SK-N-SH (cell line): ENCODE results near the gene PCSK5. TPM values are rescaled to one million over a fixed set of nuclear protein-coding genes. Genes with fewer than 3 reads are reported as not detected.

Experiments used
- CTCF ChIA-PET: fragments of 300-600, 350-600 bp; formaldehyde crosslinking; extraction: SDS; loops from one replicate; lab custom pipeline; 2021; lab: Yijun Ruan, JAX
- POLR2A ChIA-PET: fragments of 350-600 bp; sonication (Branson Sonifier 250); formaldehyde crosslinking; extraction: SDS; loops from one replicate; lab custom pipeline; 2020; ENCODE audit warnings: antibody characterized with exemption, inconsistent platforms; lab: Yijun Ruan, JAX
- DNase-seq: peaks from one replicate; pipeline ENCODE4 v3.0.0; 2012
- H2AFZ ChIP-seq: fragments of 200-600 bp; sonication (generic); 2 replicates; pipeline ENCODE4 v1.8.1; 2016; ENCODE audit warnings: antibody characterized with exemption, mild to moderate bottlenecking, low read depth
- H3F3A ChIP-seq: fragments of 200-600 bp; sonication (generic); replicated peaks from 2 replicates; pipeline ENCODE3; 2016; ENCODE audit warnings: antibody characterized with exemption, mild to moderate bottlenecking; ENCODE audit not compliant: insufficient read depth
- H3K27ac ChIP-seq, 2 experiments: fragments of 200-500 bp in 1 of 2; fragments of 200-600 bp in 1 of 2; sonication (Bioruptor generic) in 1 of 2; sonication (generic), shearing (Covaris generic) in 1 of 2; 2 replicates each; pipeline versions ENCODE4 v1.5.1 to v1.6.1; 2014 to 2016; ENCODE audit warnings: low read depth in 2 of 2, inconsistent platforms in 1 of 2, low read length in 1 of 2, mild to moderate bottlenecking in 1 of 2, mixed read lengths in 1 of 2
- H3K27me3 ChIP-seq: fragments of 200-600 bp; sonication (generic), shearing (Covaris generic); 2 replicates; pipeline ENCODE4 v1.6.1; 2016; ENCODE audit warnings: mixed run types; ENCODE audit not compliant: insufficient read depth
- H3K36me3 ChIP-seq, 2 experiments: fragments of 200-500 bp in 1 of 2; fragments of 200-600 bp in 1 of 2; sonication (Bioruptor generic) in 1 of 2; sonication (generic) in 1 of 2; replicated peaks in 1 of 2; 2 replicates each; pipeline versions ENCODE3 to v1.5.1; 2014 to 2016; ENCODE audit warnings: low read length in 1 of 2, mild to moderate bottlenecking in 1 of 2; ENCODE audit not compliant: insufficient read depth in 2 of 2, control insufficient read depth in 1 of 2
- H3K4me1 ChIP-seq, 2 experiments: fragments of 200-500 bp in 1 of 2; fragments of 200-600 bp in 1 of 2; sonication (Bioruptor generic) in 1 of 2; sonication (generic), shearing (Covaris generic) in 1 of 2; 2 replicates each; pipeline versions ENCODE4 v1.5.1 to v1.6.1; 2014 to 2016; ENCODE audit warnings: low read depth in 1 of 2, low read length in 1 of 2, mixed run types in 1 of 2; ENCODE audit not compliant: insufficient read depth in 2 of 2, control insufficient read depth in 1 of 2
- H3K4me2 ChIP-seq: fragments of 200-600 bp; sonication (generic), shearing (Covaris generic); 2 replicates; pipeline ENCODE4 v1.6.1; 2017; ENCODE audit warnings: mixed run types
- H3K4me3 ChIP-seq, 2 experiments: fragments of 200-500 bp in 1 of 2; fragments of 200-600 bp in 1 of 2; sonication (Bioruptor generic) in 1 of 2; sonication (generic), shearing (Covaris generic) in 1 of 2; 2 replicates each; pipeline versions ENCODE4 v1.5.1 to v1.8.1; 2014 to 2016; ENCODE audit warnings: low read depth in 2 of 2, inconsistent platforms in 1 of 2, low read length in 1 of 2, mild to moderate bottlenecking in 1 of 2, mixed read lengths in 1 of 2, moderate library complexity in 1 of 2
- H3K79me2 ChIP-seq: fragments of 200-600 bp; sonication (generic); 2 replicates; pipeline ENCODE4 v1.8.1; 2017; ENCODE audit warnings: mild to moderate bottlenecking; ENCODE audit not compliant: insufficient read depth
- H3K9ac ChIP-seq: fragments of 200-600 bp; sonication (generic); 2 replicates; pipeline ENCODE4 v1.6.1; 2017; ENCODE audit warnings: mixed run types
- H3K9me2 ChIP-seq: fragments of 200-600 bp; sonication (generic); 2 replicates; pipeline ENCODE4 v1.6.1; 2017; ENCODE audit warnings: mixed run types
- H3K9me3 ChIP-seq: fragments of 200-600 bp; sonication (generic); 2 replicates; pipeline ENCODE4 v1.6.1; 2017; ENCODE audit warnings: mixed run types, mild to moderate bottlenecking, moderate library complexity
- H4K20me1 ChIP-seq: fragments of 200-600 bp; sonication (generic); 2 replicates; pipeline ENCODE4 v1.6.1; 2017; ENCODE audit warnings: mild to moderate bottlenecking, mixed run types; ENCODE audit not compliant: insufficient read depth
- CHD2 ChIP-seq: fragments of 150-350 bp; IDR thresholded peaks from 2 replicates; pipeline ENCODE4 v1.6.1; 2018; ENCODE audit warnings: low read length; ENCODE audit not compliant: partially characterized antibody
- CTCF ChIP-seq: fragments of 200-600 bp; sonication (generic); IDR thresholded peaks from 2 replicates; pipeline ENCODE4 v1.6.1; 2017; ENCODE audit warnings: antibody characterized with exemption, mild to moderate bottlenecking, moderate library complexity
- EP300 ChIP-seq, 2 experiments: IDR thresholded peaks; 2 replicates each; pipeline versions ENCODE4 v1.4.0 to v1.6.1; 2012; ENCODE audit warnings: borderline replicate concordance in 1 of 2, low read depth in 1 of 2, low read length in 1 of 2
- FOSL2 ChIP-seq: IDR thresholded peaks from 2 replicates; pipeline ENCODE4 v1.4.0; 2012; ENCODE audit warnings: low read depth, mild to moderate bottlenecking, moderate library complexity, borderline replicate concordance
- GATA2 ChIP-seq: sonication (generic); formaldehyde crosslinking; IDR thresholded peaks from 2 replicates; pipeline ENCODE4 v1.5.0; 2020; ENCODE audit warnings: mild to moderate bottlenecking, missing genetic modification reagents
- MXI1 ChIP-seq: IDR thresholded peaks from 2 replicates; pipeline ENCODE4 v1.6.1; 2012; ENCODE audit warnings: mild to moderate bottlenecking, low read depth, low read length, improper control_type of control experiment
- NFIC ChIP-seq: IDR thresholded peaks from 2 replicates; pipeline ENCODE4 v1.4.0; 2012; ENCODE audit warnings: borderline replicate concordance
- PBX3 ChIP-seq: IDR thresholded peaks from 2 replicates; pipeline ENCODE4; 2012
- RAD21 ChIP-seq: IDR thresholded peaks from 2 replicates; pipeline ENCODE4 v1.6.1; 2012; ENCODE audit warnings: mild to moderate bottlenecking, low read length
- REST ChIP-seq: IDR thresholded peaks from 2 replicates; pipeline ENCODE4 v1.6.1; 2012; ENCODE audit warnings: mild to moderate bottlenecking, low read depth, low read length, moderate library complexity
- SIN3A ChIP-seq: IDR thresholded peaks from 2 replicates; pipeline ENCODE4 v1.6.1; 2012; ENCODE audit warnings: low read depth, mild to moderate bottlenecking, low read length, moderate library complexity, borderline replicate concordance
- ZBTB33 ChIP-seq: IDR thresholded peaks from 2 replicates; pipeline ENCODE4 v1.4.0; 2012; ENCODE audit warnings: low read depth, borderline replicate concordance
- WGBS: methylation state at CpG from one replicate; pipeline ENCODE4 v1.1.6; 2017; ENCODE audit warnings: low lambda C conversion rate; 5-methylcytosine and 5-hydroxymethylcytosine counted together
- polyA plus RNA-seq, 3 experiments: library from polyadenylated mRNA; depleted of rRNA; stranded (reverse); fragments of >200 nt; gene quantifications; 2 replicates each; pipeline ENCODE4 v1.2.3, GENCODE V29; 2012
- TF ChIP-seq, protein P1 (sequence below): IDR thresholded peaks from 2 replicates; pipeline ENCODE4 v1.4.0; 2012; ENCODE audit warnings: low read depth
- TF ChIP-seq, protein P2 (sequence below): IDR thresholded peaks from 2 replicates; pipeline ENCODE4 v1.4.0; 2012; ENCODE audit warnings: low read depth, borderline replicate concordance

Gene PCSK5
- polyA plus RNA-seq, 1 of the 3 experiments (the other 2 are of a cell fraction) = 0.08 TPM

DNA sequence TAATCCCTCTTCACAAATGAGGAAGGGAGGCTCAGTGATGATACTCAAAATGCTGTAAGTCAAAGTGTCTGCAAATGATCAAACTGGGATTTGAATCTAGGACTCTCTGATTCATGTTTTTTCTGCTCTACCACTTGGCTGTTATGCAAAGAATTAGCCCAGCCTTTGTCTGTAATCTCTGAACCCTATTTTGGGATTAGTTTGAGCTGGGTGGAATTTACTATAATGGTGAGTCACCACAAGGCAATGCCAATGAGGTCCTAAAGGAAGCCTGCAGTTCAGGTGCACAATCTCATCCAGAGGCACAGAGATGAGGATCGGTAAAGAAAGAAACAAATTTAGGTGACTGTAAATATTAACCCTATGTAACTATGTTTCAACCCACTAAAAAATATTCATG is 474.6 kb downstream of the PCSK5 start:
- H3K9me2 ChIP-seq = no peaks in the 10 kb centered on the region
- TF ChIP-seq ZBTB33 (no peak), NFIC (no peak), REST (no peak), FOSL2 (no peak), SIN3A (no peak), RAD21 (no peak), PBX3 (no peak)
- TF ChIP-seq, protein P1, sequence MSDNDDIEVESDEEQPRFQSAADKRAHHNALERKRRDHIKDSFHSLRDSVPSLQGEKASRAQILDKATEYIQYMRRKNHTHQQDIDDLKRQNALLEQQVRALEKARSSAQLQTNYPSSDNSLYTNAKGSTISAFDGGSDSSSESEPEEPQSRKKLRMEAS = no peak
- no peak overlapping the region for H3K4me3 ChIP-seq
- no peak overlapping the region for H3K27ac ChIP-seq
- no peaks in the 10 kb centered on the region for H4K20me1 ChIP-seq
- DNase-seq = no peak
- H3K4me1 ChIP-seq = peaks cover 0 to 4% of the 10 kb centered on the region in 2 experiments; a peak in 1 of 4 replicates
- 0 out of 2 replicates have a peak, but pooled peaks cover 7% of the 10 kb centered on the region for H3K27me3 ChIP-seq
- H3K4me2 ChIP-seq = no peak overlapping the region
- H3K9ac ChIP-seq = no peak overlapping the region
- CTCF ChIA-PET = no interaction called here
- H3K36me3 ChIP-seq = no peaks in the 10 kb centered on the region
- no peak overlapping the region for H2AFZ ChIP-seq
- H3F3A ChIP-seq = no peaks in the 10 kb centered on the region
- no peaks in the 10 kb centered on the region for H3K9me3 ChIP-seq
- 83% methylated on average over 1 of the region's 1 CpG for WGBS
- POLR2A ChIA-PET = no interaction called here
- H3K79me2 ChIP-seq = no peaks in the 10 kb centered on the region

DNA sequence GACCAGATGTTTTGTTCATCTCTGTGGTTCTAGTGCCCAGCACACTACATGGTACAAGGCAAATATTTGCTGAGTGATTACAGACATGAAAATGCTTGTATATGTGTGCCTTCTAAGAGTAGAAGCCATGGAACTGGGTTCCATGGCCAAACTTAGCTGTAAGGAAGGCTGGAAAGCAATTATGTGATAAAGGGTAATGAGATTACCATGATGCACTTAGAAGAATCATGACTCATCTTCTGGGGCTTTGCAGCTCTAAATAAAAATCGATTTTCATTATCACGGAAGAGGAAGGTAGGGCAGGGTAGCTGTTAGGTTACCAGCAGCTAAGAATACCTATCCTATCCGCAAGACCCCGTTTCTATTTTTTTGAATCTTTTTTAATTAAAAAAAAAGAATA is 475.8 kb downstream of the PCSK5 start:
- H3K9me2 ChIP-seq = no peaks in the 10 kb centered on the region
- peak; percentile 16 for DNase-seq
- H4K20me1 ChIP-seq = no peaks in the 10 kb centered on the region
- H3K9ac ChIP-seq = no peak overlapping the region
- no peaks in the 10 kb centered on the region for H3K36me3 ChIP-seq
- H3K79me2 ChIP-seq = no peaks in the 10 kb centered on the region
- no peaks in the 10 kb centered on the region for H3F3A ChIP-seq
- CTCF ChIA-PET = interaction anchor here (1.0 to 1.4 kb wide), 2 partner anchors 9 to 27 kb away, joined by 3 to 4 read pairs; partner anchors contain the start of gene RFK
- TF ChIP-seq CTCF (no peak), FOSL2 (no peak), MXI1 (no peak), GATA2 (0 out of 2 replicates have a peak, but pooled peaks have one; percentile 13), CHD2 (peak; percentile 13), EP300 (IDR thresholded peaks at IDR 0.05; ENCODE audit: borderline replicate concordance in 1 of 2, low read depth in 1 of 2, low read length in 1 of 2) (peak in 1 of 2 experiments; percentile 52; a peak in 1 of 4 replicates)
- TF ChIP-seq, protein P2, sequence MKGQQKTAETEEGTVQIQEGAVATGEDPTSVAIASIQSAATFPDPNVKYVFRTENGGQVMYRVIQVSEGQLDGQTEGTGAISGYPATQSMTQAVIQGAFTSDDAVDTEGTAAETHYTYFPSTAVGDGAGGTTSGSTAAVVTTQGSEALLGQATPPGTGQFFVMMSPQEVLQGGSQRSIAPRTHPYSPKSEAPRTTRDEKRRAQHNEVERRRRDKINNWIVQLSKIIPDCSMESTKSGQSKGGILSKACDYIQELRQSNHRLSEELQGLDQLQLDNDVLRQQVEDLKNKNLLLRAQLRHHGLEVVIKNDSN = no peak
- H2AFZ ChIP-seq = no peak overlapping the region
- 24% methylated on average over 4 of the region's 4 CpGs for WGBS
- no peak overlapping the region for H3K4me2 ChIP-seq
- no peak overlapping the region for H3K4me3 ChIP-seq
- POLR2A ChIA-PET = no interaction called here
- H3K4me1 ChIP-seq = peaks cover 0 to 4% of the 10 kb centered on the region in 2 experiments; a peak in 1 of 4 replicates
- H3K27ac ChIP-seq = no peak overlapping the region
- no peaks in the 10 kb centered on the region for H3K9me3 ChIP-seq
- 0 out of 2 replicates have a peak, but pooled peaks cover 7% of the 10 kb centered on the region for H3K27me3 ChIP-seq
